ENCODE results near the gene ATL1.

ATL1 gene

DNA sequence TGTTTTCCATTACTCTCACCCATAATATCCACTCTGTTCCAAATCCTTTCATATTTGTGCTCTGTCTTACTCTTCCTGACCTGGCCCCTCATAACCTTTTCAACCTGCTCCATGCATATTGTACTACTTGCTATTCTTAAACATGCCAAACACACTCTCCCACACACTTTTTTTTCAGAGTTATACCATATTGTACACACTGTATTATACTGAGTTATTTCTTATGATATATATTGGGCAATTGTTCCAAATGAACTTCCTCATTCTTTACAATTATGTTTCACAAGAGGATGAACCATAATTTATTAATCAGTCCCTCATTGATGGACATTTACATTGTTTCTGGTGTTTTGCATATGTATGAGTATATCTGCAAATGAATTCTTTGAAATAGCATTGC is 18.5 kb downstream of the ATL1 start:
- H3K36me3 ChIP-seq (ENCODE audit: insufficient read depth): no peaks in the 10 kb centered on the region
- no peaks in the 10 kb centered on the region for H3K79me2 ChIP-seq (ENCODE audit: insufficient read depth, low read depth)

GRCh38 chr14:50590464-50590863 is 30.5 kb downstream of the ATL1 start:
- Histone ChIP-seq H3K4me1 (ENCODE audit: low read depth, poor library complexity, severe bottlenecking) (no peaks in the 10 kb centered on the region), H3K9ac (no peak overlapping the region), H3K4me3 (IDR thresholded peaks at IDR 0.05; ENCODE audit: insufficient read depth, low read depth, low read length) (no peak overlapping the region), H3K79me2 (ENCODE audit: insufficient read depth, low read depth) (no peaks in the 10 kb centered on the region), H4K20me1 (ENCODE audit: insufficient read depth) (no peaks in the 10 kb centered on the region), H3K27ac (no peak overlapping the region), H3K36me3 (ENCODE audit: insufficient read depth) (no peaks in the 10 kb centered on the region), H3K4me2 (no peak overlapping the region), H2AFZ (ENCODE audit: low read depth) (no peak overlapping the region), H3K27me3 (ENCODE audit: insufficient read depth, low read depth) (no peaks in the 10 kb centered on the region)
- no peak for TF ChIP-seq CTCF (conservative IDR thresholded peaks at IDR 0.05; ENCODE audit: low read depth, low read length)

More for the DNA sequence above, 18.5 kb downstream of the ATL1 start:
- Histone ChIP-seq H3K4me3 (IDR thresholded peaks at IDR 0.05; ENCODE audit: insufficient read depth, low read depth, low read length) (no peak overlapping the region), H3K9ac (no peak overlapping the region), H4K20me1 (ENCODE audit: insufficient read depth) (no peaks in the 10 kb centered on the region), H3K4me1 (ENCODE audit: low read depth, poor library complexity, severe bottlenecking) (no peaks in the 10 kb centered on the region), H3K4me2 (no peak overlapping the region), H2AFZ (ENCODE audit: low read depth) (no peak overlapping the region), H3K27ac (no peak overlapping the region), H3K27me3 (ENCODE audit: insufficient read depth, low read depth) (no peaks in the 10 kb centered on the region)
- TF ChIP-seq CTCF (conservative IDR thresholded peaks at IDR 0.05; ENCODE audit: low read depth, low read length): no peak

DNA sequence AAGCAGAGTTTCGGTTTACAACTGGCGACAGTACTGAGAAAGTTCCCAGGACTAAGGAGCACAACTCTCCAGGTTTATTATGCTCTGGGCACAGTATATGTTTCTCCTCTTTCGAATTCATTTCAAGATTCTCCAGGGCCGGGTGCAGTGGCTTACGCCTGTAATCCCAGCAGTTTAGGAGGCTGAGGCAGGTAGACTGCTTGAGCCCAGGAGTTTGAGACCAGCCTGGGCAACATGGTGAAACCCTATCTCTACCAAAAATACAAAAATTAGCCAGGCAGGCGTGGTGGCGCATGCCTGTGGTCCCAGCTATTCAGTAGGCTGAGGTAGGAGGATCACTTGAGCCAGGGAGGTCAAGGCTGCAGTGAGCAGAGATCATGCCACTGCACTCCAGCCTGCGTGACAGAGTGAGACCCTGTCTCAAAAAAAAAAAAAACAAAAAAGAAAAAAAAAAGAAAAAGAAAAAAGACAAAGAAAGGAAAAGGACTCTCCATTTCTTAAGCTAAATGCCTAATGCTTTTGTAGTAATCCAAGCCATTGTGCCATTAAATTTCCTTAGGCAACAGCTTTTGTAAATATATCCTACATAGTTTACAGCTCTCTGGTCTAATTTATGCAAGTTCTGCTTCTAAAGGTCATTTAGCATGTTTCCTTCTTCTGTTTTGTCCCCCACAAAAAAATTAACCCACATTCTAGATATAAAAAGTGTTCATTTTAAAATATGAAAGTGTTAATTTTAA is 34.8 kb downstream of the ATL1 start:
- H3K27me3 ChIP-seq (ENCODE audit: insufficient read depth, low read depth): no peaks in the 10 kb centered on the region
- no peaks in the 10 kb centered on the region for H3K4me1 ChIP-seq (ENCODE audit: low read depth, poor library complexity, severe bottlenecking)
- H3K4me3 ChIP-seq (IDR thresholded peaks at IDR 0.05; ENCODE audit: insufficient read depth, low read depth, low read length): no peak overlapping the region
- H3K4me2 ChIP-seq: no peak overlapping the region
- no peaks in the 10 kb centered on the region for H4K20me1 ChIP-seq (ENCODE audit: insufficient read depth)
- TF ChIP-seq CTCF (conservative IDR thresholded peaks at IDR 0.05; ENCODE audit: low read depth, low read length): no peak
- H3K36me3 ChIP-seq (ENCODE audit: insufficient read depth): no peaks in the 10 kb centered on the region
- no peak overlapping the region for H3K9ac ChIP-seq
- H3K79me2 ChIP-seq (ENCODE audit: insufficient read depth, low read depth): no peaks in the 10 kb centered on the region
- no peak overlapping the region for H3K27ac ChIP-seq
- no peak overlapping the region for H2AFZ ChIP-seq (ENCODE audit: low read depth)

DNA sequence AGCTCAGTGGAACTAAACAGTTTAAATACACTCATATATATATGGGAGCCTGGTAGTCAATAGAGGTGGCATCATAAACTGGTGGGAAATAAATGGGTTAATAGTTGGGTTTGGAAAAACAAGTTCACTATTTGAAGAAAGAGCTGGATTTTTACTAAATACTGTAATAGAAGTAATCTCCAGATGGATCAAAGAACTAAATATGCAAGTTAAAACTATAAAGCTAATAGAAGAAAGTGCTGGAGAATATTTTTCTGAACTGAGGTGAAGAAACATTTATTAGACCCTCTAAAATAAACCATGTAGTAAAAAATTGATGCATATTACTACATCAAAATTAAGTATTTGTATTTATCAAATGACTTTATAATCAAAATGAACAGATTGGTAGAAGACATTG is 38.8 kb downstream of the ATL1 start:
- no peak overlapping the region for H3K9ac ChIP-seq
- no peak overlapping the region for H2AFZ ChIP-seq (ENCODE audit: low read depth)
- TF ChIP-seq CTCF (conservative IDR thresholded peaks at IDR 0.05; ENCODE audit: low read depth, low read length): no peak
- peaks cover 4% of the 10 kb centered on the region for H3K4me1 ChIP-seq (ENCODE audit: low read depth, poor library complexity, severe bottlenecking)
- no peaks in the 10 kb centered on the region for H4K20me1 ChIP-seq (ENCODE audit: insufficient read depth)
- H3K79me2 ChIP-seq (ENCODE audit: insufficient read depth, low read depth): no peaks in the 10 kb centered on the region
- H3K27ac ChIP-seq: no peak overlapping the region
- no peak overlapping the region for H3K4me3 ChIP-seq (IDR thresholded peaks at IDR 0.05; ENCODE audit: insufficient read depth, low read depth, low read length)
- H3K4me2 ChIP-seq: no peak overlapping the region
- no peaks in the 10 kb centered on the region for H3K27me3 ChIP-seq (ENCODE audit: insufficient read depth, low read depth)
- H3K36me3 ChIP-seq (ENCODE audit: insufficient read depth): no peaks in the 10 kb centered on the region
